ENCODE results near the gene RPL22.

Gene RPL22

DNA sequence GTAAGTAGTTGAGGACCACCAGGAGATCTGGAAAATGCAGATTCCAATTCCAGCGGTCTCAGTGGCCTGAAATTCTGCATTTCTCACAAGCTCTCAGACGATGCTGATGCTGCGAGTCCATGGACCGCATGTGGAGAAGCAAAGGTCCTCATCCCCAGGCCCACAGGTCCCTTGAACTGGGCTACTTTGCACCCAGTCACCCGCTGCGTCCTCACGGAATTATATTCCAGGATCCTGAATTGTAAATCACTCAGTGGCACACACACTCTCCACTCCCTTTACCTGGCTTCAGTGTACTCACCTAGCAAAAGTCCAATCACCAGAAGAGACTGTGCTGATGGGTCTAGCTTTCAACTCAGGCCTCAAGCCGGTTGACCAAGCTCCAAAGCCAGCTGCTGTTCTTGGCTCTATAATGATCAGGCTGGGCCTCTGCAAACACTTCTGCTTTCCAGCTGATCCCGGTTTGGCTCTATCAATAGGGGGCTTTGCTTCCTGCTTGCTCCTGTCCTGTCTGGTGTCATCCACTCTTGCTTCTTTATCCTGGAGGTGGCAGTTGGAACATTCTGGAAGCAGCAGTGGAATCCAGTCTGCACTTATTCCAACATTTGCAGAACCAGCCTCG, 904 bp upstream of the RPL22 start:
- TF ChIP-seq POLR2A (IDR thresholded peaks at IDR 0.05; ENCODE audit: low read depth, low read length): no peak
- no peak for DNase-seq (ENCODE audit: insufficient read length, low spot score)
- no peak for FAIRE-seq

DNA sequence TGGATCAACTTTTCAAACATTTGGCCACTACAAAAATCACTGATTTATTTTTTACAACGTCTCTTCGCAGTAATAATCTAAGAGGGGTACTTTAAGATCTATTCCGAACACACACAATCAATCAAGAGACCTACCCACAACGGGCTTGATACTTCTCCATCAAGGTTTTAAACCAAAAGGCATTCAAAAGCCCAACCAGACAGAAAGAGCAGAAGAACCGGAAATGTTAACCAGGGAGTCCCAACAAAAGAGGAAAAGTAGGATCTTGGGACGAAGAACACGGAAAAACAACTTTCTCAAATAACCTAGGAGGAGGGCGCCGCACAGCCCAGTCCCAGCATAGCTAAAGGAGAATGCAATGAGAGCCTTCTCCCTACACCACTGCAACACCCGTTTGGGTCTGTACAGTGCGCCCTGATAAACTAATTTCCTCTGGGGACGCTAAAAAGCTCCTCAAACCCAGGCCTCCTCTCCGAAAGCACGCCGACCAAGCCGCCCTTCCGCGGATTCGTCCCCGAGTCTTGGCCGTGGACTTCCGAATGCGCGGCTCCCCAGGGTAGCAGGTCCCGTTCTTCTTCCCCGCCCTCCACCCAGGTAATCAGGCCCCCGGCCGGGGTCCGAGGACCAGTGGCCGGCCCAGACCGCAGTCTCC, 623 bp downstream of the RPL22 start:
- no peak for FAIRE-seq
- DNase-seq (ENCODE audit: insufficient read length, low spot score): no peak
- TF ChIP-seq POLR2A (IDR thresholded peaks at IDR 0.05; ENCODE audit: low read depth, low read length): no peak

DNA sequence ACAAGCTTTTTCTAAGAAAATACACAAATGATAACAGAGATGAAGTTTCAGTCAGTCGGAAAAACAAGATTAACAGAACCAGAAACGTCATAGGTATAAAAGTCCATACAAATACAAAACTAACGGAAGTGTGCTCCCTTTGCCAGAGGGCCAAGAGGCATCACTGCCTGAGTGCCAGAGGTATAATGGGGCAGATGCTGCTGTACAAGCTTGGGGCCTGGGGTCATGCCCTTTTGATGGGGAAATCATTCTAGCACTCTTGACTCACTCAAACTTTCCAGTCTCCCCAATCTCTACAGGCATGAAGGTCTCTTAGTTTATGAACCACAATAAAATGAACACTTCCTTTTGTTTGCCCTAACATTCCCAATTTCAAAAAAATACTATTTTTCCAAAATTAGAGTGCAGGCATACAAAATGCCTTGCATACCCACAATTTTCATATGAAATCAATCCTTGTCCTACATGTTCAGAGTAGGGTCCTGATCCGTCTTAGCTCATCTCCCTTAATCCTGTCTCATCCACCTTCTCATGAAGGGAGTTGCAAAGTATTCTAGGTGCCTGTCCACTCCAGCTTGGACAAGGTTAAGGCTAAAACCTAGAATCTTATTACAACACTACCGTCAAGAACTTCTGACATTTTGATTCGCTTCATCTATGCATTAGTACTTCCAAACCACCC, 1.5 kb downstream of the RPL22 start:
- no peak for TF ChIP-seq POLR2A (IDR thresholded peaks at IDR 0.05; ENCODE audit: low read depth, low read length)
- FAIRE-seq (no peak), DNase-seq (ENCODE audit: insufficient read length, low spot score) (no peak)

DNA sequence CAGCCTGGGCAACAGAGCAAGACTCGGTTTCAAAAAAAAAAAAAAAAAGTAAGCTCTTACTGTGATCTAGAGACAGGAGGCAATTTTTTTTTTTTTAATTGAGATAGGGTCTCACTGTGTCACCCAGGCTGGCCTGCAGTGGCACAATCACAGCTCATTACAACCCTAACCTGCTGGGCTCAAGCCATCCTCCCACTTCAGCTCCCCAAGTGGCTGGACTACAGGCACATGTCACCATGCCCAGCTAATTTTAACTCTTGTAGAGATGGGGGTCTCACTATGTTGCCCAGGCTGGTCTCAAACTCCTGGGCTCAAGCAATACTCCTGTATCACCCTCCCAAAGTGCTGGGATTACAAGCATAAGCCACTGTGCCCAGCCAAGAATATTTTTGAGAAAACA, 7.4 kb downstream of the RPL22 start:
- TF ChIP-seq POLR2A (IDR thresholded peaks at IDR 0.05; ENCODE audit: low read depth, low read length): no peak
- FAIRE-seq: no peak

DNA sequence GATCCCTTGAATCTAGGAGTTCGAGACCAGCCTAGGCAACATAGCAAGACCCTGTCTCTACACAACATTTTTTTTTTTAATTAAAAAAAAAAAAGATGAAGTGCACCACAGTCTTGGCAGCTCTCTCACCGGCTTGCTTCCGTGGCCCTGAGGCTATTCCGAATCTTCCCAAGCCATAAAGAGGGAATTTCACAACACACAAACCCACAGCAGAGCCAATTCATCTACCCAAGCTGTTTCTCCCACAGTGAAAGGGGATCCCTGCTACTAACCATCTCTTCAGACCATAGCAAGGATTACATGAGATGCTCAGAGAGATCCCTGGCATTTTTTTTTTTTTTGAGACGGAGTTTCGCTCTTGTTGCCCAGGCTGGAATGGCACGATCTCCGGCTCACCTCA, 10.9 kb downstream of the RPL22 start:
- FAIRE-seq (no peak), DNase-seq (ENCODE audit: insufficient read length, low spot score) (no peak)
- no peak for TF ChIP-seq POLR2A (IDR thresholded peaks at IDR 0.05; ENCODE audit: low read depth, low read length)

More for the DNA sequence above, 7.4 kb downstream of the RPL22 start:
- no peak for DNase-seq (ENCODE audit: insufficient read length, low spot score)

DNA sequence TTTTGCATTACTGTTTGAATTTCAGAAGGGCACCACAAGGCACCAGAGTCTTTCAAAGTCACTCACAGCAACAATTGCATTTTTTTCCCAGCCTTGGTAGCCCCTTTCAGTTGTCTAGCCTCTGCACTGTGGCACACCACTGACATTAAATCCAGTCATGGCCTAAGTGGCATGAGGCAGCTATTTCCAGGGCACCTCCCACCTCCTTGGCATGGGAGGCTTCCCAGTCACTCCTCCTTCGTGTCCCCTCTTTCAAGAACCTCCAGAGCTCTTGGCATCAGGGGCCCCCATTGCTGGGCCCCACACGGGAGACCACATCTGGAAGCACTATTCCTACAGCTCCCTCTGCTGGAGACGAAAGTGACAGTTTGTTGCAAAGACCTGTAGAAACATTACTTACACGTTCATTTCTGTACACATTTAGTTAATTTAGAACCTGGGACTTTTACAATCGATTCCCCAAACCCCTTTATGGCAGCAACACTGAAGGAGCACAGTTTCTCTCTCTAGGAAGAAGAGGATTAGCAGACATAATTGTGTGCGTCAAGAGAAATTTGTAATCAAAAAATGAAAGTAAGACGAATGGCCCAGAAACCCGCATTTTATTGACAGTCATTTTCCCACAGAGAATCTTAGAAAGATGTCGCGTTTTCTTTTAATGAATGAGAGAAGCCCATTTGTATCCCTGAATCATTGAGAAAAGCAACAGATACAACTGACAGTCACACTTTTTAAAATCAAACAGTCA, 13.6 kb downstream of the RPL22 start:
- FAIRE-seq (no peak), DNase-seq (ENCODE audit: insufficient read length, low spot score) (no peak)
- TF ChIP-seq POLR2A (IDR thresholded peaks at IDR 0.05; ENCODE audit: low read depth, low read length): no peak

DNA sequence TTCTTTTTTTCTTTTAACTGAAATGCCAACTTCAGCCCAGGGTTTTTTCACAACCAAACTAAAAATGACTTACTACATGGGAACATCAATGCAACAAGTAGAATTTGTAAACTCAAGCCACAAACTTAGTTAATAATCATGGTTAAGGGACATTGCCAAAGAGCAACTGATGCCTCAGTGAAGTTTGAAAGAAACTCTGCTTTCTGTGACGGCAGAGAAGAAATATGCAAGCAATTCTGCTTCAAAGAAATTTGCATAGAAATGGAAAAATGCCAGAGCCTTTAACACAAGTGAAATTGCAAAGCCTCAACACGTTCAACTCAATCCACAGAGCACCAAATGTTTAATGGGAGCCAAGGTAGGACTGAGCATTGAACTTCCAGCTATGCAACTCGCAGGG, 14.2 kb downstream of the RPL22 start:
- DNase-seq (ENCODE audit: insufficient read length, low spot score) (no peak), FAIRE-seq (no peak)
- TF ChIP-seq POLR2A (IDR thresholded peaks at IDR 0.05; ENCODE audit: low read depth, low read length): no peak

DNA sequence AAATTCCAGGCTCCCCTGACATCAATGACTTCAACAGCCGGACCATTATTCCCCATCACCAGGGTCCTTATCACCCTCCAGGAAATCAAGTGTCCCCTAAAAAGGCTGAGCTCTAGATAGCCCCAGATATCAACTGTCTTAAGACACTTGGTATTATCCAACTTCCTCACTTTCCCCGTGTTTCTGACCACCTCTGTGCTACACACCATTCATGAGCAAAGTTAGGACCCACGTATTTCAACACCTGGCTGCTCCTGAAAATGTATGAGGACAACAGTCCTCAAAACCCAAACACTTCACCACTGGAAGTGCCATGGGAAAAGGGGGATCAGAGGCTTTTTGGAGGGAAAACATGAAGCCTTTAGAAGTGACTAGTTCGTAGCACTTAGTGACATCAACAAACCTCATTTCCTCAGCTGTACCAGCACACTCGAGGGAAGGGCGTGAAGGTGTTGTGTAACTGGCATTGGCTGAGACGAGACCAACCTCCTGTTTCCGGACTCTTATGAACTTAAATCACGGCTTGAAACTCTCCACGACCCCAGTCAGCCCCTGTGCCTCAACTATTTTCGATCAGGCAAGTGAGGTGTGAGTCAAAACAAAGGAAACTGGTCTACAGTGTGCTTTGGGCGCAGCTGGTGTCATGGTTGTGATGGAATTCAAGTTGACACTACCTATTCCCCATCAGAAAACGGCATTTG, 15.2 kb downstream of the RPL22 start:
- no peak for DNase-seq (ENCODE audit: insufficient read length, low spot score)
- TF ChIP-seq POLR2A (IDR thresholded peaks at IDR 0.05; ENCODE audit: low read depth, low read length): no peak
- no peak for FAIRE-seq

DNA sequence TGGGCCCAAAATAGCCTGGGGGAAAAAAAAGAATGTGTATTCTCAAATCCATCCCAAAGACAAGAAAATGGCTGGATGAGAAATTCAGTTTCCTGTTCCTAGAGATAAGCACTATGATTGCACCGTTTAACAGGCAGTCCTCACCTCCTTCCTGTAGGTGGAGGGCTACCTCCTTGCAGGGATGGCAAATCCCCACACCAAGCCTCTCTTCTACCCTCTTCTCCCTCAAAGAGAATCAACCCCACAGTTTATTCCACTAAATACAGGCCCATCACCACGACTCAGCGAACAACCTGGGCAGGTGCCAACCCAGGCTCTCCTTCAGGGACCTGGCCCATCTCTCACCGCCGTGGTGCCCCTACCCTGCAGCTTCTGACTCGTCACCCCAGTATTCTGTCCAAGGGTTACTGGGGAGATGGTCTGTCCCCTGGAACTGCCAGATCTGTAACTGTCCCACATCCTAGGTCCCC, 15.8 kb downstream of the RPL22 start:
- DNase-seq (ENCODE audit: insufficient read length, low spot score) (no peak), FAIRE-seq (no peak)
- TF ChIP-seq POLR2A (IDR thresholded peaks at IDR 0.05; ENCODE audit: low read depth, low read length): no peak

DNA sequence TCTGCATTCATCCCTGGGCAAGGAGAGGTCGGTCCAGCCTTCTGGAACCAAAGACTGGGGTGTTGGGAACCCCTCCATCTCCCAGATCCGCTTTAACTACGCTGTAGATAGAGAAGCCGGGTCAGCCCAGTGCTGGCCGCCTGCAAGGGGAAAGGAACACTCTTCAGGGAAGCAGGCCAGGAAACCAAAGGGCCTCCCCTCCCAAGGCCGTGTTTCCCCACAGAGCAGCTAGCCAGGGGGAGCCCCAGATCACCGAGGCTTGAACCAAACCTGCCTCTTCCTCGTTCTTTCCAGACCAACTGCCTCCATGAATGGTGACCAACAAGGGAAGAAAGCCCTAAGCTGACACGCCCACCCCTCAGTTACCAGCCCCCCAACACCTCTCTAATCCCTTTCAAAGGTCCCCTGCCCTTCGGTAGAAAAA, 18.0 kb downstream of the RPL22 start:
- FAIRE-seq: no peak
- DNase-seq (ENCODE audit: insufficient read length, low spot score): no peak

DNA sequence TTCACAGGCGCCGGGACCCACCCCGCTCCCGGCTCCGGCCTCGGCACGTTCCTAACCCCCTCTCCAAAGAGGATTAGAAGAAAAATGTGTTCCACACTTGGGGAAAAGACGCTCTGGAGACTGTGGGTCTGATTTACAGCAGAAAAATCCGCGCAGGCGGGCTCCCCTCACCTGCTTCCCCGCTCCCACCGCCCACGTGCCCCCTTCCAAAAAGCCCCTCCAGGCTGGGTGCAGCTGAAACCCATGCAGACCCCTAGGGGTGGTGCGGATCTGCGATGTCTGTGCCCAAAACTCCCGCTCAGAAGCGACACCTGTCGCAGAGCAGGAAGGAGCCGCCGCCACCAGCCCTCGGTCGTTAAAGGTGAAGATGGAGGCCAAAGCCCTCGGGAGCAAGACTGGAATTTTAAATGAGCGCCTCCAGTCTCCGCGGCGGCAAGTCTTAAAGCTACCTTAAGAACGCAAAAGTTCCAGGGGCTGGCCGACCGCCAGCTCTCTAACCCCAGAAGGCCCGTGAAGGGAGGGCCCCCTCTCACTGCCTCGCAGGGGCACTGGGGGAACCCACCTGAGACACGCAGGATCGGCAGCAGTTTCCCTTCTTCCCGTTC, 18.6 kb downstream of the RPL22 start:
- FAIRE-seq (no peak), DNase-seq (ENCODE audit: insufficient read length, low spot score) (no peak)
- TF ChIP-seq POLR2A (IDR thresholded peaks at IDR 0.05; ENCODE audit: low read depth, low read length): no peak

More for the DNA sequence above, 18.0 kb downstream of the RPL22 start:
- TF ChIP-seq POLR2A (IDR thresholded peaks at IDR 0.05; ENCODE audit: low read depth, low read length): no peak

DNA sequence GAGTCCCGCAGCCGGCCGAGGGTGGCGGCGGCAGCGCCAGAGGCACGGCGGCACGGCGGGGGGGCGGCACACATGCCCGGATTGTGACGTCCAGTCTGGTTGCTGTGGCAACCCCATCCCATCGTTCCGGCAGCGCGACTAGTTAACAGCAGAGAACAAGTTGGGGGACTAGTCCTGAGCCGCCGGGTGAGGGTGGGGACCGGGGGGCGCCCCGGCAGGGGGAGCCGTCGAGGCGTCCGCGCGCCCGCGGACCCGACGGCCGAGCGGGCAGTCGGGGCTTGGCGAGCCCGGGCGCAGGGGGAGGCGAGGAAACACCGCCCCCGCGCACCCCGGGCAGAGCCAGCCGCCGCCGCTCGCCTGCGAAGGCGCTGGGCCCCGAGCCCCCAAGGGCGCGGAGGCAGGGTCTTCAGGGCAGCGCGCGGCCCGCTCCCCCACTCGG, 19.1 kb downstream of the RPL22 start, which contains the start of gene CHD5:
Gene CHD5, minus strand, starts transcription at position 54 of the 439 bp plus-strand sequence. CDS start 298 bp downstream, outside the sequence.
- FAIRE-seq: no peak
- DNase-seq (ENCODE audit: insufficient read length, low spot score): no peak
- TF ChIP-seq POLR2A (IDR thresholded peaks at IDR 0.05; ENCODE audit: low read depth, low read length): no peak
